ENCODE data around the gene CCDC192. TPM values are rescaled to one million over a fixed set of nuclear protein-coding genes. Genes with fewer than 3 reads are reported as not detected.

Gene CCDC192
- total RNA-seq, 2 donors from 2014 or later: not detected

DNA sequence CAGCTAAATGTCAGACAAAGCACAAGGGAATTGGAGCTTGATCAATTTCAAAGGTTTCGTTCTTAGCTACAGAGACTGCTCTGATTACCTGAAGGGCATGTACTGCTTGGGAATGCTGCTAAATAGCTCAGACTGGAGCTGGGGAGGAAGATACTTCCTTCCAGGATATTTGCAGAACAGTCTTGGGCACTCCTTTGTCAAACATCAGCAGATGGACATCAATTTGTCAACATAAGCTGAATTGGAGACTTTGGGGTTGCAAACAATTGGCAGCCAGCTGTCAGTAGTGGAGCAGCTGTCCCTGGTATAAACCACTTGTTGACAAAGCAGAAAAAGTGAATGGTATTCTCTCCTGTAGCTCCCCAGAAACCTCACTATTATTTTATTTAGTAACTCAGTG, 182.0 kb downstream of the CCDC192 start:
- no peaks in the 10 kb centered on the region for H3K36me3 ChIP-seq (replicated peaks in 1 of 2; ENCODE audit: insufficient read depth in 1 of 2, low read depth in 2 of 2)
- no peaks in the 10 kb centered on the region for H3K9me3 ChIP-seq
- 48 to 87% methylated on average over 1 of the region's 1 CpG for WGBS, 2 donors
- no peak overlapping the region for H3K27ac ChIP-seq
- ATAC-seq (no peak), DNase-seq (no peak)
- intact Hi-C loops (cut with DNase I): no loop called here
- H3K27me3 ChIP-seq: no peaks in the 10 kb centered on the region
- no peak overlapping the region for H3K4me3 ChIP-seq
- H3K4me1 ChIP-seq: no peaks in the 10 kb centered on the region
- TF ChIP-seq, protein P1, sequence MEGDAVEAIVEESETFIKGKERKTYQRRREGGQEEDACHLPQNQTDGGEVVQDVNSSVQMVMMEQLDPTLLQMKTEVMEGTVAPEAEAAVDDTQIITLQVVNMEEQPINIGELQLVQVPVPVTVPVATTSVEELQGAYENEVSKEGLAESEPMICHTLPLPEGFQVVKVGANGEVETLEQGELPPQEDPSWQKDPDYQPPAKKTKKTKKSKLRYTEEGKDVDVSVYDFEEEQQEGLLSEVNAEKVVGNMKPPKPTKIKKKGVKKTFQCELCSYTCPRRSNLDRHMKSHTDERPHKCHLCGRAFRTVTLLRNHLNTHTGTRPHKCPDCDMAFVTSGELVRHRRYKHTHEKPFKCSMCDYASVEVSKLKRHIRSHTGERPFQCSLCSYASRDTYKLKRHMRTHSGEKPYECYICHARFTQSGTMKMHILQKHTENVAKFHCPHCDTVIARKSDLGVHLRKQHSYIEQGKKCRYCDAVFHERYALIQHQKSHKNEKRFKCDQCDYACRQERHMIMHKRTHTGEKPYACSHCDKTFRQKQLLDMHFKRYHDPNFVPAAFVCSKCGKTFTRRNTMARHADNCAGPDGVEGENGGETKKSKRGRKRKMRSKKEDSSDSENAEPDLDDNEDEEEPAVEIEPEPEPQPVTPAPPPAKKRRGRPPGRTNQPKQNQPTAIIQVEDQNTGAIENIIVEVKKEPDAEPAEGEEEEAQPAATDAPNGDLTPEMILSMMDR (IDR thresholded peaks at IDR 0.05): no peak
- TF ChIP-seq POLR2A (IDR thresholded peaks at IDR 0.05): no peak

DNA sequence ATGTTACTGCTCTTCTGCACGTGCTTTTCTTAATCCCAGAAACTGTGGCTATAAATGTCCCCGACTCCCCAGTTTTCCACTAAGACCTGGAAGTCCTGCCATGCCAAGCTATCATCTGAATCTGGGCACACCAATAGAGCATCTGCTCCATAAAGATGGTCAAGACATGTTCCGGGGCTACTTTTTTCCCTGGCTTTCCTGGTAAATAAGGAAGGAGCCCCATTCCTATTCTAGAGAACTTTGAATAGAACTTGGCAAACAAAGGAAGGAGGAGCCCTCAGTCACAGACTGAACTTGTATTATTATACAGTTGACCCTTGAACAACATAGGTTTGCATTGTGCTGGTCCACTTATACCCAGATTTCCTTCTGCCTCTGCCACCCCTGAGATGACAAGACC, 182.9 kb downstream of the CCDC192 start:
- no peak for DNase-seq
- no peak overlapping the region for H3K27ac ChIP-seq
- ATAC-seq: no peak

DNA sequence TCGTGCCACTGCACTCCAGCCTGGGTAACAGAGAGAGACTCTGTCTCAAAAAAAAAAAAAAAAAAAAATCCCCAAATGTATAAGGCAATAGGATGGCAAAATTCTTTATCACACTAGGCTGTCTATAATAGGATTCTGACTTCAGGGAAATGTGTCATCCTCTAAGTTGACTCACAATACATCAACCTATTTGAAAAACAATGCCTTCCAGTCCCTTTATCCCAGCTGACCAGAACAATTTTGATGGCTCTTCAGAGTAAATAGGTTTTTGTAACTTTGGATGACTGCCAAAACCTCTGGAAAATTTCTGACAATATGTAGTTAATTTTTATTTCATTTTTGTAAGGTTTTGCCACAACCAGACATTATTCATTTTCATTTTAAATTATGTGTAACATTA, 184.1 kb downstream of the CCDC192 start:
- intact Hi-C loops (cut with DNase I): no loop called here
- TF ChIP-seq, protein P1 (IDR thresholded peaks at IDR 0.05): no peak
- no peak for TF ChIP-seq POLR2A (IDR thresholded peaks at IDR 0.05)
- ATAC-seq: no peak
- no peak for DNase-seq
- Histone ChIP-seq H3K27ac (no peak overlapping the region), H3K27me3 (no peaks in the 10 kb centered on the region), H3K4me1 (peaks cover 4% of the 10 kb centered on the region), H3K4me3 (no peak overlapping the region), H3K36me3 (replicated peaks in 1 of 2; ENCODE audit: insufficient read depth in 1 of 2, low read depth in 2 of 2) (no peaks in the 10 kb centered on the region), H3K9me3 (no peaks in the 10 kb centered on the region)
- WGBS, 2 donors: 64 to 100% methylated on average over 1 of the region's 1 CpG

More for the DNA sequence above, 182.9 kb downstream of the CCDC192 start:
- Histone ChIP-seq H3K27me3 (no peaks in the 10 kb centered on the region), H3K9me3 (no peaks in the 10 kb centered on the region), H3K4me3 (no peak overlapping the region), H3K36me3 (replicated peaks in 1 of 2; ENCODE audit: insufficient read depth in 1 of 2, low read depth in 2 of 2) (no peaks in the 10 kb centered on the region), H3K4me1 (no peaks in the 10 kb centered on the region)
- intact Hi-C loops (cut with DNase I): no loop called here
- WGBS, 2 donors: 45 to 65% methylated on average over 3 of the region's 3 CpGs
- TF ChIP-seq, protein P1 (IDR thresholded peaks at IDR 0.05): no peak

DNA sequence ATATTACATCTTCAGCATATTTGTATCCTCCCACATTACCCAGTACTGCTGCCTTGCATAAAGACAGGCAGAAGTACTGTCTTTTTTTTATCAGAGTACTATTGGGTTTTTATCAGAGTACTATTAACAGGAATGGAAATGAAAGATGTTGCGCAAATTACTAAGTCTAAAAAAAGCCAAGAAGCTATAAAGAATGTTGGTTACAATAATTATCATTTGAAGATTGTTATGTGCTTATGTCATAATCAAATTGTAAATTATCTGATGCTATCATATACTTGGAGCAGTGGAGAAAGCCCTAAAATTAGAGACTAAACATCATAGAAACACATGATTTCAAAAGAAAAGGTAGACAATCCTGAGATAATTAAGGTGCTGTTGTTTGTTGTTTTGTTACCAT, 188.8 kb downstream of the CCDC192 start:
- no peak for ATAC-seq
- H3K4me3 ChIP-seq: no peak overlapping the region
- intact Hi-C loops (cut with DNase I): no loop called here
- no peak for DNase-seq
- 98 to 100% methylated on average over 1 of the region's 1 CpG for WGBS, 2 donors
- no peaks in the 10 kb centered on the region for H3K36me3 ChIP-seq (replicated peaks in 1 of 2; ENCODE audit: insufficient read depth in 1 of 2, low read depth in 2 of 2)
- H3K27me3 ChIP-seq: no peaks in the 10 kb centered on the region
- TF ChIP-seq, protein P1 (IDR thresholded peaks at IDR 0.05): no peak
- no peak for TF ChIP-seq POLR2A (IDR thresholded peaks at IDR 0.05)
- peaks cover 8% of the 10 kb centered on the region for H3K4me1 ChIP-seq
- H3K27ac ChIP-seq: no peak overlapping the region
- no peaks in the 10 kb centered on the region for H3K9me3 ChIP-seq

DNA sequence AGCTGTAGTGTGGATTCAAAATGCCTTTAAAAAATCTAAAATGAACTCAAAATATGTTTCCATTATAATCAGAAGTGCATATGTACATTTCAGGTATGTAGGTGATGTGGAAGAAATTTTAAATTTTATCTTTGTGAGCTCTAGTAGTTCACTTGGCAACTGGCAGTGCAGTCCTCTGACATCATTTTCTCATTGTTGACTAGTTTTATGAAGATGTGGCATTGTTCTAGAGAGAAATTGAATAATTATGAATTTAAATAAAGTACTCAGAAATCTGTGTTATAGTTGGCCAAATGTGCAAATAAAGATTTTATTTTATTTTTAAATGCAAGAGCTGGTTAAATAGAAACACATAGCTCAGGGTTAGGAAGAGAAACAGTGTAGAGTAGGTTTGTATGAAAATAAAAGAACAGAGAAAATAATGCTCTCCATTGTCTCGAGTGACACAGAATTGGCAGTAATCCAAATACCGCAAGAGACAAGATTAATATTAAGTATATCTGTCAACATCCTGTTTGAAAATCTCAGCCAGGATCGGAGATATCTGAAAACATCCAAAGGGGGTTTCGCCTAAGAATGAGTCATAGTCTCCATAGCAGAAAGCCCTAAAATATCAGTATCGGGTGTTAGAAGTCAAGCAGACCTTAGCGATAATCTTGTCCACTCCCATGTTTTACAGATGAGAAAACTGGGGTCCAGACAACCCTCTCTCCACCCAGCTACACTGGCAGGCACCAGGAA, 189.4 kb downstream of the CCDC192 start:
- ATAC-seq (peak; percentile 58), DNase-seq (no peak)
- peak overlapping the region in 2 of 4 donors; percentile 27 to 62 for H3K27ac ChIP-seq
- no peaks in the 10 kb centered on the region for H3K9me3 ChIP-seq
- no peak for TF ChIP-seq POLR2A (IDR thresholded peaks at IDR 0.05)
- TF ChIP-seq, protein P1 (IDR thresholded peaks at IDR 0.05): no peak
- H3K4me3 ChIP-seq: no peak overlapping the region
- peaks cover 8% of the 10 kb centered on the region for H3K4me1 ChIP-seq
- WGBS, 2 donors: 20 to 30% methylated on average over 6 of the region's 6 CpGs
- H3K27me3 ChIP-seq: no peaks in the 10 kb centered on the region
- intact Hi-C loops (cut with DNase I): no loop called here
- H3K36me3 ChIP-seq (replicated peaks in 1 of 2; ENCODE audit: insufficient read depth in 1 of 2, low read depth in 2 of 2): no peaks in the 10 kb centered on the region
